Measurements from ENCODE around the gene HYAL2.

- TF ChIP-seq POLR2A (IDR thresholded peaks at IDR 0.05) = no peak
- no peak for TF ChIP-seq CTCF (IDR thresholded peaks at IDR 0.05)
- no peak for TF ChIP-seq EP300 (IDR thresholded peaks at IDR 0.05)
These were observed 42.1 kb upstream of the HYAL2 start for GRCh38 chr3:50364573-50365079.

Data from upper lobe of left lung (tissue), 4 donors.